Measurements from ENCODE around the gene SRGAP2C.
"Not testable (repeated sequence)": the region's sequence is repeated elsewhere in the genome, so short reads cannot be mapped to it uniquely, and the experiment has no call there.

- not testable (repeated sequence) for TF ChIP-seq JUND (IDR thresholded peaks at IDR 0.05); CTCF (IDR thresholded peaks at IDR 0.05; ENCODE audit: low read depth, low read length, missing input control); FOXA1 (IDR thresholded peaks at IDR 0.05); YY1 (IDR thresholded peaks at IDR 0.05); ATF3 (IDR thresholded peaks at IDR 0.05); RAD21 (IDR thresholded peaks at IDR 0.05); ZBTB33 (IDR thresholded peaks at IDR 0.05); TAF1 (conservative IDR thresholded peaks at IDR 0.05); SP1 (IDR thresholded peaks at IDR 0.05); RXRA (IDR thresholded peaks at IDR 0.05); HNF4A (conservative IDR thresholded peaks at IDR 0.05)
These were observed 148.1 kb downstream of the SRGAP2C start for GRCh38 chr1:121332599-121333562.
